ENCODE results near the gene MMRN2.
"Not testable (repeated sequence)": the region's sequence is repeated elsewhere in the genome, so short reads cannot be mapped to it uniquely, and the experiment has no call there.

GRCh38 chr10:87007124-87007523 is 49.7 kb upstream of the MMRN2 start:
- not testable (repeated sequence) for TF ChIP-seq ATF3 (IDR thresholded peaks at IDR 0.05; ENCODE audit: insufficient read depth, low read depth, low read length); ATF2 (IDR thresholded peaks at IDR 0.05; ENCODE audit: low read length); CTCF (IDR thresholded peaks at IDR 0.05; ENCODE audit: control extremely low read depth in 1 of 3, insufficient read depth in 1 of 3, low read depth in 1 of 3, low read length in 3 of 3); GTF2F1 (IDR thresholded peaks at IDR 0.05; ENCODE audit: borderline replicate concordance, low read depth, low read length); POLR2A (IDR thresholded peaks at IDR 0.05; ENCODE audit: control extremely low read depth in 1 of 2, low read depth in 2 of 2, low read length in 2 of 2); EZH2 (IDR thresholded peaks at IDR 0.05; ENCODE audit: low read depth, low read length, severe bottlenecking); POLR2AphosphoS5 (IDR thresholded peaks at IDR 0.05; ENCODE audit: low read depth, low read length); SRF (IDR thresholded peaks at IDR 0.05; ENCODE audit: low read depth, low read length); JUND (IDR thresholded peaks at IDR 0.05; ENCODE audit: low read length); CHD1 (IDR thresholded peaks at IDR 0.05; ENCODE audit: low read depth, low read length); CHD2 (IDR thresholded peaks at IDR 0.05; ENCODE audit: low read length); KDM5A (IDR thresholded peaks at IDR 0.05; ENCODE audit: low read length); ASH2L (IDR thresholded peaks at IDR 0.05; ENCODE audit: low read length)
